ENCODE data around the gene ADAMTS6.
A peak's percentile ranks its signal among the peaks of the same experiment; 100 is the strongest.
"Not testable (repeated sequence)": the region's sequence is repeated elsewhere in the genome, so short reads cannot be mapped to it uniquely, and the experiment has no call there.

Gene ADAMTS6

DNA sequence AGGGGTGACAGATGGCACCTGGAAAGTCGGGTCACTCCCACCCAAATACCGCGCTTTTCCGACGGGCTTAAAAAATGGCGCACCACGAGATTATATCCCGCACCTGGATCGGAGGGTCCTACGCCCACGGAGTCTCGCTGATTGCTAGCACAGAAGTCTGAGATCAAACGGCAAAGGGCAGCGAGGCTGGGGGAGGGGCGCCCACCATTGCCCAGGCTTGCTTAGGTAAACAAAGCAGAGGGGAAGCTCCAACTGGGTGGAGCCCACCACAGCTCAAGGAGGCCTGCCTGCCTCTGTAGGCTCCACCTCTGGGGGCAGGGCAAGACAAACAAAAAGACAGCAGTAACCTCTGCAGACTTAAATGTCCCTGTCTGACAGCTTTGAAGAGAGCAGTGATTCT is 111.2 kb downstream of the ADAMTS6 start:
- H3K4me3 ChIP-seq (ENCODE audit: low read depth, low read length); H3K27me3 ChIP-seq (ENCODE audit: insufficient read depth, low read length); H2AFZ ChIP-seq (ENCODE audit: low read length, unreplicated experiment): not testable (repeated sequence)

DNA sequence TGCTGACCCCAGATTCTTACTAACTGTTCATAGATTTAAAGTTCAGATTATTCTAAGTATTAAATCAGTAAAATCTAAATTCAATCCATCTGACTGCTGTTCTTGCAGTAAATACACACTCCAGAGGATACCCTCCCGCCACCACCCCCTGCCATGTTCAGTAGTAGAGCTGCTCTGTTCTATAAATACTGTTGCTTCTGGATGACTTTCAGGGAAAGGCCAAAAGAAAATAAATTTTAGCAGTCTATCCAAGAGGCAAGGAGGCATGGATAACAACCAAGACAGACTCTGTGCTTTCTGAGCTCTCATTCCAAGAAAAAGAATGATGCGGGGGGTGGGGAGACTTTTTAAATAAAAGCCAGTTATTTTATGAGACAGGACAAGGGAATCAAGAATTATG is 115.1 kb downstream of the ADAMTS6 start:
- no peak overlapping the region for H3K27ac ChIP-seq (ENCODE audit: low read depth, low read length)
- no peaks in the 10 kb centered on the region for H3K36me3 ChIP-seq (ENCODE audit: insufficient read depth, low read length)
- no peak overlapping the region for H2AFZ ChIP-seq (ENCODE audit: low read length, unreplicated experiment)
- no peak overlapping the region for H3K4me3 ChIP-seq (ENCODE audit: low read depth, low read length)
- peaks cover 18% of the 10 kb centered on the region for H3K4me1 ChIP-seq (ENCODE audit: control insufficient read depth, insufficient read depth, low read length, unreplicated experiment)
- no peaks in the 10 kb centered on the region for H3K27me3 ChIP-seq (ENCODE audit: insufficient read depth, low read length)
- H3K79me2 ChIP-seq (ENCODE audit: control insufficient read depth, insufficient read depth, low read length, unreplicated experiment): no peaks in the 10 kb centered on the region

More for the DNA sequence above, 111.2 kb downstream of the ADAMTS6 start:
- H3K27ac ChIP-seq (ENCODE audit: low read depth, low read length); H3K79me2 ChIP-seq (ENCODE audit: control insufficient read depth, insufficient read depth, low read length, unreplicated experiment); H3K36me3 ChIP-seq (ENCODE audit: insufficient read depth, low read length); H3K4me1 ChIP-seq (ENCODE audit: control insufficient read depth, insufficient read depth, low read length, unreplicated experiment): not testable (repeated sequence)

DNA sequence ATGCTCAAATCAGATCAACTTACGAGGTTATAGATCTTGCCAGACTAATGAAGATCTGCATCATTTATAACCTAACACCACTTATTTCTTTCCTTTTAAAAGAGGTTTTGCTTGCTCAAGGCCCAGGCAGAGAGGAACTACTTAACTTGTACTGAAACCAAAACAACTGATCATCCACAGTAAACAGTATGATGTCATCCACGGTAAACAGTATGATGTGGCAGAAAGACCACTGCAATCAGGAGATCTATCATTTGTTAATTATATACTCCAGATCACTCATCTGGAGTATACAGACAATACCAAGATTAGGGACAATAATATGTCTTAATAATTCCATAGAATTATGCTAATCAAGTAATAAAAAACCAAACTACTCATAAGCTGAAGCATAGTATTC is 116.8 kb downstream of the ADAMTS6 start:
- H3K36me3 ChIP-seq (ENCODE audit: insufficient read depth, low read length): no peaks in the 10 kb centered on the region
- H2AFZ ChIP-seq (ENCODE audit: low read length, unreplicated experiment): peak overlapping the region; percentile 16
- H3K27ac ChIP-seq (ENCODE audit: low read depth, low read length): peak overlapping the region; percentile 76
- H3K4me1 ChIP-seq (ENCODE audit: control insufficient read depth, insufficient read depth, low read length, unreplicated experiment): peaks cover 18% of the 10 kb centered on the region
- H3K79me2 ChIP-seq (ENCODE audit: control insufficient read depth, insufficient read depth, low read length, unreplicated experiment): no peaks in the 10 kb centered on the region
- H3K4me3 ChIP-seq (ENCODE audit: low read depth, low read length): peak overlapping the region; percentile 5; the same call in 1 of the 2 replicates
- H3K27me3 ChIP-seq (ENCODE audit: insufficient read depth, low read length): no peaks in the 10 kb centered on the region

DNA sequence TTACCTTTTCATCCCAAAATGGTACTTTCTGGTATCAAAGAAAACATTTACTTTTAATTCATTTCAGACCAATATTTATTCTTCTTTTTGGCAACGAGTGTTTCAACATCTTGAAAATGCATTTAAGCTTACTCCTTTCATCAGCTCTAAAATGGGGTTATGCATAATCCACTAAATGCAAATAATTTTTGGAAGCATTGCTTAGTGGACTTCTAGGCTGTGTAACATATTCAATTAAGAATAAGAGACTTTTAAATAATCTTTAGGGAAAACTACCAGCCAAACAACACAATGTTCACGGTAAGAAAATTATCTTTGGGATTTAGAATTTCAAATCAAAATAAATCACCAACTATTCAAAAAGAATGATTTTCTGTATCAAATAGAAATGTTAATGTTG is 118.2 kb downstream of the ADAMTS6 start:
- Histone ChIP-seq H3K79me2 (ENCODE audit: control insufficient read depth, insufficient read depth, low read length, unreplicated experiment) (peaks cover 4% of the 10 kb centered on the region), H2AFZ (ENCODE audit: low read length, unreplicated experiment) (peak overlapping the region; percentile 98)

DNA sequence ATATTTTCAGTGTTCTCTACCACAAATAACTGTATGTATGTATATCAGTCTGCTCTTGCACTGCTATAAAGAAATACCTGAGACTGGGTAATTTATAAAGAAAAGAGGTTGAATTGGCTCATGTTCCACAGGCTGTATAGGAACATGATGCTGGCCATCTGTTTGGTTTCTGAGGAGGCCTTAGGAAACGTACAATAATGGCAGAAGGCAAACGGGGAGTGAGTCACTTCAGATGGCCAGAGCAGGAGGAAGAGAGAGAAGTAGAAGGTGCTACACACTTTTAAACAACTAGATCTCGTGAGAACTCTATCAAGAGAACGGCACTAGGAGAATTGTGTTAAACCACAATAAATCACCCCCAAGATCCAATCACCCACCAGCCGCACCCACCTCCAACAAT is 121.7 kb downstream of the ADAMTS6 start:
- no peaks in the 10 kb centered on the region for H3K27me3 ChIP-seq (ENCODE audit: insufficient read depth, low read length)
- H3K4me1 ChIP-seq (ENCODE audit: control insufficient read depth, insufficient read depth, low read length, unreplicated experiment): peaks cover 25% of the 10 kb centered on the region
- H3K79me2 ChIP-seq (ENCODE audit: control insufficient read depth, insufficient read depth, low read length, unreplicated experiment): peaks cover 15% of the 10 kb centered on the region
- no peak overlapping the region for H3K27ac ChIP-seq (ENCODE audit: low read depth, low read length)
- no peak overlapping the region for H2AFZ ChIP-seq (ENCODE audit: low read length, unreplicated experiment)
- no peaks in the 10 kb centered on the region for H3K36me3 ChIP-seq (ENCODE audit: insufficient read depth, low read length)
- no peak overlapping the region for H3K4me3 ChIP-seq (ENCODE audit: low read depth, low read length)

More for the DNA sequence above, 118.2 kb downstream of the ADAMTS6 start:
- Histone ChIP-seq H3K4me1 (ENCODE audit: control insufficient read depth, insufficient read depth, low read length, unreplicated experiment) (peaks cover 22% of the 10 kb centered on the region), H3K27ac (ENCODE audit: low read depth, low read length) (peak overlapping the region; percentile 76), H3K27me3 (ENCODE audit: insufficient read depth, low read length) (no peaks in the 10 kb centered on the region), H3K36me3 (ENCODE audit: insufficient read depth, low read length) (no peaks in the 10 kb centered on the region), H3K4me3 (ENCODE audit: low read depth, low read length) (no peak overlapping the region)

DNA sequence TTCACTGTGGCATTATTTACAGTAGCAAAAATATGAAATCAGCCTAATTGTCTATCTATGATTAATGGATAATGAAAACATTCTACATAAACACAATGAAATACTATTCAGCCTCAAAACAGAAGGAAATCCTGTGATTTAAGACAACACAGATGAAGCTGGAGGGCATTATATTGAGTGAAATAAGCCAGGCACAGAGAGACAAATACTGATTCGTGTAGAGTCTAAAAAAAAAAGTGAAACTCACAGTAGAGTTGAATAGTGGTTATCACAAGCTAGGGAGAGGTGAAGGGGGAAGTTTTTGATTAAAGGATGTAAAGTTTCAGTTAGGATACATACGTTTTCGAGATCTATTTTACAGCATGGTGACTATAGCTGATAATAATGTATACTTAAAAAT is 122.2 kb downstream of the ADAMTS6 start:
- Histone ChIP-seq H2AFZ (ENCODE audit: low read length, unreplicated experiment) (no peak overlapping the region), H3K4me3 (ENCODE audit: low read depth, low read length) (0 out of 2 replicates have a peak overlapping the region, but pooled peaks have one; percentile 11), H3K79me2 (ENCODE audit: control insufficient read depth, insufficient read depth, low read length, unreplicated experiment) (peaks cover 15% of the 10 kb centered on the region), H3K4me1 (ENCODE audit: control insufficient read depth, insufficient read depth, low read length, unreplicated experiment) (peaks cover 21% of the 10 kb centered on the region), H3K36me3 (ENCODE audit: insufficient read depth, low read length) (no peaks in the 10 kb centered on the region), H3K27ac (ENCODE audit: low read depth, low read length) (no peak overlapping the region), H3K27me3 (ENCODE audit: insufficient read depth, low read length) (no peaks in the 10 kb centered on the region)

DNA sequence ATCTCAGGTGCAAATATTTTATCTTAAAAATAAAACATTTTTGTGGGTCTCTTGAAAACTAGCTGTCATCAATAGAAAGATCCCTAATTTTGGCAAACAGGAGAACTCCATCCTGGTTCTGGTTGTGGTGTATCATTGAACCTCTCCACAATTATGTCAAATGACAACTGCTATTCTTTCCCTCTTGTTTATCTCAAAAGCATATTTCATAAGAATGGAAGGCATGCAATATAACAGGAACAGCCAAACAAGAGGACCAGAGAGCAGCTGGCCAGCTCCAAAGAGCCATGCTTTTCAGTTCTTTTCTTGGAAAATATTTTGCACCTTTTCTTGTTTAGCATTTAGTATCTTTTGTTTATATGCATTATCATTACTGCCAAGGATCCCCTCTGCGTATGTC is 125.4 kb downstream of the ADAMTS6 start:
- H3K27ac ChIP-seq (ENCODE audit: low read depth, low read length): no peak overlapping the region
- H3K79me2 ChIP-seq (ENCODE audit: control insufficient read depth, insufficient read depth, low read length, unreplicated experiment): peaks cover 15% of the 10 kb centered on the region
- H3K4me3 ChIP-seq (ENCODE audit: low read depth, low read length): no peak overlapping the region
- no peak overlapping the region for H2AFZ ChIP-seq (ENCODE audit: low read length, unreplicated experiment)
- H3K36me3 ChIP-seq (ENCODE audit: insufficient read depth, low read length): no peaks in the 10 kb centered on the region
- H3K4me1 ChIP-seq (ENCODE audit: control insufficient read depth, insufficient read depth, low read length, unreplicated experiment): peaks cover 14% of the 10 kb centered on the region
- no peaks in the 10 kb centered on the region for H3K27me3 ChIP-seq (ENCODE audit: insufficient read depth, low read length)

DNA sequence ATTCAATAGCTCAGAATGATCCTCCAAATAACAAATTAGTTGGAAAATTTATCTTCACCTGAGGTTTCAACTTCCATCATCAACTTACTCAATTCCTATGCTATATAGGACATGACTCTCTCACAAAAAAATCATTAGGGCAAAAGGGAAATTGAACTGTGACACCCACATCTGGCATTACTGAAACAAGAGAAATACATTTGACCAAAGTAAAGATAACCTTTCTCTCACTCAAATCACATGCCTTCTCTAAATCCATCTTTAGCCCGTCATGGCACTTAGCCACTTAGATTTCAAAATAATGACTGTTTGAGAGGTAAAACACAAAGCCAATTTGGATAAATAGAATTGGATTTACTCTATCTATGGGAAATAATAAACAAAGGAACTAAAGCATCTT is 126.4 kb downstream of the ADAMTS6 start:
- no peaks in the 10 kb centered on the region for H3K36me3 ChIP-seq (ENCODE audit: insufficient read depth, low read length)
- H3K4me1 ChIP-seq (ENCODE audit: control insufficient read depth, insufficient read depth, low read length, unreplicated experiment): peaks cover 14% of the 10 kb centered on the region
- H3K4me3 ChIP-seq (ENCODE audit: low read depth, low read length): peak overlapping the region; percentile 49; the same call in 1 of the 2 replicates
- peaks cover 15% of the 10 kb centered on the region for H3K79me2 ChIP-seq (ENCODE audit: control insufficient read depth, insufficient read depth, low read length, unreplicated experiment)
- H3K27me3 ChIP-seq (ENCODE audit: insufficient read depth, low read length): no peaks in the 10 kb centered on the region
- peak overlapping the region; percentile 20 for H2AFZ ChIP-seq (ENCODE audit: low read length, unreplicated experiment)
- no peak overlapping the region for H3K27ac ChIP-seq (ENCODE audit: low read depth, low read length)

DNA sequence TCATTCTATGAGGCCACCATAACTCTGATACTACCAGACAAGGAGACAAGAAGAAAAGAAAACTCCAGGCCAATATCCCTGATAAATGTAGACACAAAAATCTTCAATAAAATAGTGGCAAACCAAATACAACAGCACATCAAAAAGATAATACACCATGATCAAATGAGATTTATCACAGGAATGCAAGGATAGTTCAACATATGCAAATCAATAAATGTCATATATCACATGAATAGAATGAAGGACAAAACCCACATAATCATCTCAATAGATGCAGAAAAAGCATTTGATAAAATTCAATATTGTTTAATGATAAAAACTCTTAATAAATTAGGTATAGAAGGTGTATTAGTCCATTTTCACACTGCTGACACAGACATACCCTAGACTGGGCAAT is 139.9 kb downstream of the ADAMTS6 start:
- H3K4me1 ChIP-seq (ENCODE audit: control insufficient read depth, insufficient read depth, low read length, unreplicated experiment): no peaks in the 10 kb centered on the region
- H3K4me3 ChIP-seq (ENCODE audit: low read depth, low read length): no peak overlapping the region
- H2AFZ ChIP-seq (ENCODE audit: low read length, unreplicated experiment): no peak overlapping the region
- H3K27ac ChIP-seq (ENCODE audit: low read depth, low read length): no peak overlapping the region
- H3K36me3 ChIP-seq (ENCODE audit: insufficient read depth, low read length): peaks cover 17% of the 10 kb centered on the region
- peaks cover 11% of the 10 kb centered on the region for H3K79me2 ChIP-seq (ENCODE audit: control insufficient read depth, insufficient read depth, low read length, unreplicated experiment)
- H3K27me3 ChIP-seq (ENCODE audit: insufficient read depth, low read length): no peaks in the 10 kb centered on the region

DNA sequence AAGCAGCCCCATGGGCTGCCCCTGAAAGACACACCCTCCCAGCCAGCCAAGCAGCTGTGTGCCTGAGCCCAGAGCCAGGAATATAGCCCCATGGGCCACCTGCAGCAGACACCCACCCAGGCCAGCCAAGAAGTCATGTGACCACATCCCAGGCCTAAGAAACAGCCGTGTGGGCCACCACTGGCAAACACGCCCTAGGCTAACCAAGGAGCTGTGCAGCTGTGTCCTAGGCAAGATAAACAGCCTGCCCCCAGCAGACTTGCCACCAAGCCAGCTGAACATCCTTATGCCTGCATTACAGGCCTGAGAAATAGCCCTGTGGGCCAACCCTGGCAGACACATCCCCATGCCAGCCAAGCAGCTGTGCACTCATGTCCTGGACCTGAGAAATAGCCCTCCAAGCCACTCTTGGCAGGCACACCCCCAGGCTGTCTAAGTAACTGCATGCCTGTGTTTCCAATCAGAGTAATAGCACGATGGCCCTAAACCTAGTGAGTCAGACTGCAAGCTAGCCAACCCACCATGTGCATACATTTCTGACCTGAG is 143.0 kb downstream of the ADAMTS6 start:
- Histone ChIP-seq H3K79me2 (ENCODE audit: control insufficient read depth, insufficient read depth, low read length, unreplicated experiment) (peaks cover 11% of the 10 kb centered on the region), H3K27ac (ENCODE audit: low read depth, low read length) (no peak overlapping the region), H3K36me3 (ENCODE audit: insufficient read depth, low read length) (peaks cover 17% of the 10 kb centered on the region), H3K4me1 (ENCODE audit: control insufficient read depth, insufficient read depth, low read length, unreplicated experiment) (no peaks in the 10 kb centered on the region), H3K4me3 (ENCODE audit: low read depth, low read length) (no peak overlapping the region), H2AFZ (ENCODE audit: low read length, unreplicated experiment) (no peak overlapping the region), H3K27me3 (ENCODE audit: insufficient read depth, low read length) (no peaks in the 10 kb centered on the region)

DNA sequence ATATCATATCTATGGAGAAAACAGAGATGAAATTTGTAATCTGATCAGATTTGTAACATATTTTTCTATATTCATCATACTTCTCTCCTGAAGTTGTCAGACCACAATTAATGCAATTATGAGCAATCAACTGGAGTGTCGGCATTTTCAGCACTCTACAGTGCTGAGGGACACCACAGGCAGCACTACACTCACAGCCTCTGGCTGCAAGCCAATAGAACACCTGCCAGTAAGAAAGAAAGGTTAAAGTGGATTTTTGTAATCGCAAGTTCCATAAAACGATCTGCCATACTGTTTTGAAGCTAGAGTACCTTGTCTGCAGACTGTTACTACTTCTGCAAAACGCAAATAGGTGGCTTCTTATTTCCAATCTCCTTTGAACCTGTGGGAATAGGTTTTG is 147.6 kb downstream of the ADAMTS6 start:
- Histone ChIP-seq H3K4me1 (ENCODE audit: control insufficient read depth, insufficient read depth, low read length, unreplicated experiment) (peaks cover 14% of the 10 kb centered on the region), H3K36me3 (ENCODE audit: insufficient read depth, low read length) (no peaks in the 10 kb centered on the region), H3K4me3 (ENCODE audit: low read depth, low read length) (no peak overlapping the region), H3K27ac (ENCODE audit: low read depth, low read length) (no peak overlapping the region), H2AFZ (ENCODE audit: low read length, unreplicated experiment) (no peak overlapping the region), H3K79me2 (ENCODE audit: control insufficient read depth, insufficient read depth, low read length, unreplicated experiment) (peaks cover 4% of the 10 kb centered on the region), H3K27me3 (ENCODE audit: insufficient read depth, low read length) (no peaks in the 10 kb centered on the region)

Data from ACC112 (cell line).